Sigmoid colon (tissue), 4 donors: ENCODE measurements around the gene CYP2A13.

Experiments used
- EP300 ChIP-seq, 4 donors: sonication (generic); formaldehyde crosslinking; IDR thresholded peaks; one replicate each; pipeline ENCODE4 v1.6.1; 2017; ENCODE audit warnings: antibody characterized with exemption in 4 of 4
- POLR2A ChIP-seq, 2 donors: fragments of 450-650 bp; IDR thresholded peaks; one replicate each; pipeline ENCODE4 v1.6.1; 2016; ENCODE audit warnings: antibody characterized with exemption in 2 of 2, mild to moderate bottlenecking in 2 of 2, moderate library complexity in 2 of 2
- TF ChIP-seq, protein P1 (sequence below), 4 experiments: fragments of 450-650 bp in 3 of 4; fragments of 200-600 bp in 1 of 4; IDR thresholded peaks; one replicate each; pipeline ENCODE4 v1.5.1; 2016 to 2019; ENCODE audit warnings: antibody characterized with exemption in 4 of 4, mild to moderate bottlenecking in 3 of 4, moderate library complexity in 2 of 4

DNA sequence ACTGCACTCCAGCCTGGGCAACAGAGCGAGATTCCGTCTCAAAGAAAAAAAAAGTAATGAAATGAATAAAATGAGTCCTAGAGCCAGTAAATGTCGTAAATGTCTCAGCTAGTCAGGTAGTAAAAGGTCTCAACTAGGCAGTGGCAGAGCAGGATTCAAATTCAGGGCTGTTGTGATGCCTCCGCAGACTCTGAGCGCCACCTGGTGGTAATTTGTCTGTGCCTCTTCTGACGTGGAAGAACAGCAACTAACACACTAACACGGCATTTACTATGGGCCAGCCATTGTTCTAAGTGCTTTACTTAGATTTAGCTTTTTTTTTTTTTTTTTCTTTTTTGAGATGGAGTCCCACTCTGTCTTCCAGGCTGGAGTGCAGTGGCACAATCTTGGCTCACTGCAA lies 56.2 kb downstream of the CYP2A13 start:
- TF ChIP-seq, protein P1, sequence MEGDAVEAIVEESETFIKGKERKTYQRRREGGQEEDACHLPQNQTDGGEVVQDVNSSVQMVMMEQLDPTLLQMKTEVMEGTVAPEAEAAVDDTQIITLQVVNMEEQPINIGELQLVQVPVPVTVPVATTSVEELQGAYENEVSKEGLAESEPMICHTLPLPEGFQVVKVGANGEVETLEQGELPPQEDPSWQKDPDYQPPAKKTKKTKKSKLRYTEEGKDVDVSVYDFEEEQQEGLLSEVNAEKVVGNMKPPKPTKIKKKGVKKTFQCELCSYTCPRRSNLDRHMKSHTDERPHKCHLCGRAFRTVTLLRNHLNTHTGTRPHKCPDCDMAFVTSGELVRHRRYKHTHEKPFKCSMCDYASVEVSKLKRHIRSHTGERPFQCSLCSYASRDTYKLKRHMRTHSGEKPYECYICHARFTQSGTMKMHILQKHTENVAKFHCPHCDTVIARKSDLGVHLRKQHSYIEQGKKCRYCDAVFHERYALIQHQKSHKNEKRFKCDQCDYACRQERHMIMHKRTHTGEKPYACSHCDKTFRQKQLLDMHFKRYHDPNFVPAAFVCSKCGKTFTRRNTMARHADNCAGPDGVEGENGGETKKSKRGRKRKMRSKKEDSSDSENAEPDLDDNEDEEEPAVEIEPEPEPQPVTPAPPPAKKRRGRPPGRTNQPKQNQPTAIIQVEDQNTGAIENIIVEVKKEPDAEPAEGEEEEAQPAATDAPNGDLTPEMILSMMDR (IDR thresholded peaks at IDR 0.05) = peak; percentile 74 to 89 (median 83)
- TF ChIP-seq POLR2A (IDR thresholded peaks at IDR 0.05) (no peak), EP300 (IDR thresholded peaks at IDR 0.05) (no peak)
